ENCODE results near the gene USP2. TPM values are rescaled to one million over a fixed set of nuclear protein-coding genes. Genes with fewer than 3 reads are reported as not detected.

Gene USP2
- total RNA-seq, 2 donors from 2014 or later: 26.0 to 63.6 TPM

DNA sequence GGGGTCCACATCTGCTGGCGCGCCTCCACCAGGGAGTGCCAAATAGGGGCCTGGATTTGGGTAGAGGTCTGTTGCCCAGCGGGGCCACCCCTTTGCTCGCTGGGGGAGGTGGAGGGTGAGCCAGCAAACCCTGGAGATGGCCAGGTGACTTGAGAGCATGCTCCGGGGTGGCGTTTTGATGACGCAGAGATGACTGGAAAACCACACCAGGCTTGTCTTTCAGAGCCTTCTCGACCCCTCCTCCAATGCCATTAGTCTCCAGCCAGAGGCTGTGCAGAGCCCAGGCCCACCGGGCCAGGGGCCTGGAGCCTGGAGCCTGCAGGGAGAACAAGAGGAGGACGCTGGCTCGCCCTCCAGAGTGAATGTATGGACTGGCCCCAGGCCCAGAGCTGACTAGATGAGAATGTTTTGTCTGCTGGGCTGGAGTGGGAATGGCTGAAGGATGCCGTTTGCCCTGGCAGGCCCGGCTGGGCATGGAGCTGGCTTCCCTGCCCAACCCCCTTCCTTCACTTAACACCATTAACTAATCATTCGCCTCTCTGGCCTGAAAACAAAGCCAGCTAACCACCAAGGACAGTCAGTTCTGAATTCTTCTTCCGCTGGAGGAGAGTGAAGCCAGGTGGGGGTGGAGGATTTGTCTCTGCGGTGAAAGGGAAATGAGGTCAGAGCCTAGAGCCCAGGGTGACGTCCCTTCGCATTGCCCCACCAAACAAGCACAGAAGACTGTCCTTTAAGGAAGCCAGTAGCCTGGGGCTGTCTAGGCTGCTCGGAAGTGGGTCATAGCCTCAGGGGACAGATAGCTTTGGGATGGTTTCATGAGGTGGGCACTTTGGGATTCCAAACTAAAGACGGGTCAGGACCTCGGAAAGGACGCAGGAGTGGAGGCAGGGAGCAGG, 63.0 kb downstream of the USP2 start:
- intact Hi-C loops (cut with DNase I, micrococcal nuclease): no loop called here
- DNase-seq (peak in 1 of 2 donors; percentile 64), ATAC-seq (no peak)

DNA sequence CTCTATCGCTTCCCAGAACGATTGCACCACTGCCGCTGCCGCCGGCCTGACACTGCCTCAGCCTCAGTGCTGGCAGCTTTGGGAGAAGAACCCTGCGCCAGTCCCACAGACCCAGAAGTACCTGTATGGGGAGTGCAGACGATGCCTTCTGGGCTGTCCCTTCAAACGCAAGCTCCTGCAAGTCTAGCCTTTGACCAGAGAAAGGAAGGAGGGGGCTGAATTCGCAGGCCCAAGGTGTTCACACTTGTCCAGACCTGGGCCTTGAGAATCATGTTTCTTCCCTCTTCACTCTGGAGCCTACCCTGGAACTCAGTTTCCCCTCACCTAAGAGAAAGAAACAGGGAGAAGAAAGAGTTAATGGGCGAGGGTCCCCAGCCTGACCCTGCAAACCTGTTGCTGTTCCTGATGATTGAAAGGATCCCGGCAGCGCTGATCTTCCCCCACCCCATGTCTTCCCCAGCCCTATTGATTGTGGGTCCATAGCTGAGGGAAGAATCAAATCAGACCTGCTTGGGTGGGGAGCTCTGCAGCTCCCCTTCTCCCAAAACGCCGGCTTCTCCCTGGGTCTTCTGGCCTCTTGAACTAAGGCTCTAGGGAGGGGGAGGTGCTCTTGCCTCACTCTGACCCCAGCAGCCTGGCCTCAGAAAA, 63.8 kb downstream of the USP2 start:
- DNase-seq: no peak
- no peak for ATAC-seq
- intact Hi-C loops (cut with DNase I, micrococcal nuclease): no loop called here

DNA sequence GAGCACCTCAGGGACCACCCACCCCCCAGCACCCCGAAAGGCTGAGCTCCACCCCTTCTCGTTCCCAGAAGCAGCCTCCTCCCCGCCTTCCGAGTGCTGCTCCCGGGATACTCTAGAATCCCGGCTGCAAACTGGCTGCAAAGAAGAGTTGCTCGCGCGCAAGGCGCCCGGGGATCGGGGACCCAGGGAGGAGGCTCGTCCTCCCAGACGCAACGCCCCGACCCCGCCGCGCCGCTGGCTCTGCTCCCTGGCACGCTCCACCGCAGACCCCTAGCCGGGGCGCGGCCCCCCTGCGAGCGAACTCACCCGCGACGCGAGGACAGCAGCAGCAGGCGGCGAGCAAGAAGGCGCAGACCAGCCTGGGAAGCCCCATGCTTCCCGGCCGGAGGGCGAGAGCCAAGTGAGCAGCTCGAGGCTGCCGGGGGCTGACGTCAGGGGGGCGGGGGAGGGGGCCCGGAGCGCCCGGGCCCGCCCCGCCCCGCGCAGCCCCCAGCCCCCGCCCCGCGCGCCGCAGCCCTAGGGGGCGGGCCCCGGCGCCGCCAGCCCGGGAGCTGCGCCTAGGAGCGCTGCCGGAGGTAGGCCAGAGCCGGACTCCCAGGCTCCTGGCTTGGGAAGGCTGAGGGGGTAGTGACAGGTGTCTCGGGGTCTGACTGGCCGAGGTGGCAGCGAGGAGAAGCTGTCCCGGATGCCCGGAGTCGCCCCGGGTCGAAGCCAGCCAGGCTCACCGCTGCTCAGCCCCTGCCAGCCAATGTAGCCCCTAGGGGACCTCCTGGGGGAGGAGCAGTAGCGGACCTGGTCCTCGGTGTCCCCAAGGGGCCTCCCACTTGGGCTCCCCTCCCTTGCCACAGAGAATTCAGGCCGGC, 64.5 kb downstream of the USP2 start, which contains the start of gene MCAM:
TSS of gene MCAM (minus strand) at position 402 of the 863 bp plus-strand sequence. CDS start at position 373, 29 bp downstream.
- intact Hi-C loops (cut with DNase I, micrococcal nuclease): no loop called here
- ATAC-seq (no peak), DNase-seq (no peak)

DNA sequence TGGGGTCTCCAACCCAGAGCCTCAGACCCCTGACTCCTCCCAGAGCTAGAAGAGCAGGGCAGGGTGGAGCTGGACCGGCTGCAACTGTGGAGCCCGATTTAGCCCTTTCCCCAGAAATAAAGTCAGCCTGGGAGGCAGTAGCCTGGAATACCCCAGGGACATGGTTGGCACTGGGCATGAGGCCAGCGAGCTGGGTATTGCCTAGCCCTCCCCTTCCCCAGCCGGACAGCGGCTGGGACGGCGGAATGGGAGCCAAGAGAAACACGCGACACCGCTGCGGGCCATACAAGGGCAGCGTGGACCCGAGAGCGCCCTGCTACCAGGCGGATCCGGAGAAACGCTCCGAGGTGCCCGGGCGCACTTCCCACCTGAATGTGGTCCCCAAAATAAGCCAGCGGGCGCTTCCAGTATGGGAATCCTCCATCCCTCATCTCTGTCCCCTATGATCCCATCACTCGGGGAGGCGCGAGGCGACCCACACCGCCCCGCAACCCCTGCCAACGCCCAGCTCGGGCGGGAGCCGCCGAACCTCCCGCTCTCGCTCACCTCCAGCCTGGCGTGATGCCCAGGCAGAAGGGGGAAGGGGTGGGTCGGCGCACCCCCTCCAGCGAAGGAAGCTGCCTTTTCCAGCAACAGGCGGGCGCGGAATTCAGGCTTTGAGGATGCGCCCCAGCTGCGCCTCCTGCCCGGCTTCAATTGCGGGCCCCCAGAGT, 65.3 kb downstream of the USP2 start:
- peak; percentile 36 to 63 for DNase-seq
- intact Hi-C loops (cut with DNase I, micrococcal nuclease): no loop called here

DNA sequence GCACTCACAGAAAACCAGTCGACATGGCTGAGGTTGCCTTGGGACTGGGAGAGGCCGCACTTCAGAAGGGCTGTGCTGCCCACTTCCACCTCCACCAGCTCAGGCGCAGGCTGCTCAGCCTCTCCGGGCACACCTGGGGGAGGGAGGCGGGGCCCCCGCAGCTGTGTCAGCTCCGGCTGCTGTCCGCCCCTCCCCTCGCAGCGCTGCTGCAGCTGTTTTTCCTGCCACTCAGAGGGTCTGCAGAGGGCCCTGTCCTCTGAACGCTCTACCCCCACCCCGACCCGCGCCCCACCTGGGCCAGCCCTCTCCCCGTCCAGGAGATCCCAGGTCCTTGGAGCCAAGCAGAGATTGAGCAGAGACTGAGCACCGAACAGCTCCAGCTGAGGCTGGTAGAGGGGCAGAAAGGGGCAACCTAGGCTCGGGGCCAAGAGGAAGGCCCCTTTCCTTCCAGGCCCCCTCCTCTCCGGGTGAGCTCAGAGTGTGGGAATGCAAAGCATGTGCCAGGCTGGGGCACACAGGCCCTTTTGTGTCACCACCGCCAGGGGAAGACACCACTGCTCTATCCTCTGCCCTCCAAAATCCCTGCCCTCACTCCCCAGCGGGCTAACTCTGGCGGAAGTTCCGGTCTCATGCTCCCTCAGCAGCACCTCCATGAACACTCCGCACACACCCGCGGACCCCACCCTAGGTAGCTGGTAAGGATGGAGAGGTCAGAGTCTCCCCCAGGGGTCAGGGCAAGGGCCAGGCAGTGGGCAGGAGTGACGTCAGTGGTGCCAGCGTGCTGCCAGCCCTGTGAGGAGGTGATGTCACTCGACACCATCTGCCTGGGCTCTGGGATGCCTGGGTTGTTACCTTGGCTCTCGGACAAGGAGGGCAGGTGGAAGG, 66.1 kb downstream of the USP2 start:
- ATAC-seq: peak; percentile 44
- intact Hi-C loops (cut with DNase I, micrococcal nuclease): no loop called here
- DNase-seq: peak in 1 of 2 donors; percentile 47

More for the DNA sequence above, 65.3 kb downstream of the USP2 start:
- ATAC-seq: no peak

DNA sequence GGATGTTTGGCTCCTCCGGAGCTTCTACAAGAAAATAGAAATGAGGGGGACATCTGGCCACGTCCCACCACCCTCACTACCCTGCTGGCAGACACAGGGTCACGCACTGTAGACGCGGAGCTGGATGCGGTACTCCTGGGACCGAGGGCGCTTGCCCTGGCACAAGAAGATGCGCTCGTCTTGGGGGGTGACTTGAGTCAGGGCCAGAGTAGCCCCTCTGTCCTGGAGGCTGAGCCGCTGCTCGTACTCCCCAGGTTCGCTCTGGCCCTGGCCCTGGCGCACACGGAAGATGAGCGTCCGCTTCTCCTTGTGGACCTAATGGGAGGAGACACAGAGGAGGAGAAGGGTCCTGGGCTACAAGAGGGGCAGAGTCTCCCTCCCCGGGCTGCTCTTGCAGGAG, 66.8 kb downstream of the USP2 start:
- DNase-seq (no peak), ATAC-seq (no peak)
- intact Hi-C loops (cut with DNase I, micrococcal nuclease): no loop called here

DNA sequence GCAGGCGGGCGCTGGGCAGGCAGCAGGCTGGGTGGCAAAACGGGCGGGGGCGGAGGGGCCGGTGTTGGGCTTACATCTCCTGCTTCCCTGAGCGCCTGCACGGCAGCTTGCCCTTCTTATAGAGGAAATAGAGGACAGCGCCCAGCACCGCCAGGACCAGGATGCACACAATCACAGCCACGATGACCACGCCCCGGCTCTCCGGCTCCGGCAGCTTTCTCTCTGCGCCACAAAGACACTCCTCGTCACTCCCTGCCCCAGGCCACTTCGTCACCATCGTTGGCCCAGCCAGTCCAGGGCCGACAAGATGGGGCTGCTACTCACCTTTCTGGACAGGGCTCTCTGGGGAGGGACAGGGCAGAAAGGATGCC, 70.8 kb downstream of the USP2 start:
- ATAC-seq (peak; percentile 67), DNase-seq (no peak)
- intact Hi-C loops (cut with DNase I, micrococcal nuclease): no loop called here

DNA sequence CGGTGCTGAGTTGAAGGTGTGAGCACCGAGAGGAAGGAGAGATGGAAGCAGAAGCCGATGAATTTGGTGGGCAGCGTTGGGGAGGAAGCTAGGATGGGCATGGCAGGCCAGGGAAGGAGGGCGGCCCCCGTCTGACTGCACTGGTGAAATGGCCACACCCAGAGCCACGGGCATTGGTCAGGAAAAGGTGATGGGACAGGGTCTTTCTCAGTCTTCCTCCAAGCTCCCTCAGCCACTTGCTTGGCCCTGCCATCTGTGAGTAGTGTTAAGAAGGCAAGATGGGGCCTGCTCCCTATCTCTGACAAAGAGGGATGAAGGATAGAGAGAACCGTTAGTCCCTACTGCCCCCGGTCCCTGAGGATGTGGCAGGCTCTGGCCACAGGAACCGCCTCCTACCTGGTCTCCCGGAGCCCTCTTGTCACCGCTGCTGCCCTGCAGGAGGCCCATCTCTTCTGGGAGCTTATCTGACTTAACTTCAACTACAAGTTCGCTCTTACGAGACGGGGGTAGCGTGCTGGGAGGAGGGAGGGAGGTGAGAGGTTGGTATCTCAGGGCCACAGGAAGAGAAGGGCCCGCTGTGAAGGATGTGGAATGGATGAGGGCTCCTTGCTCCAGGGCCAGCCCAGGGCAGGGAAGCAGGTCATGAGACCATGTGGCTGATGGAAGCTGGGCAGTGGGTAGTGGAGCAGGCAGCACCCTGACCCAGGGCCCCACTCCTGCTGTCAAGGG, 71.4 kb downstream of the USP2 start:
- no peak for DNase-seq
- intact Hi-C loops (cut with DNase I, micrococcal nuclease): no loop called here
- no peak for ATAC-seq

DNA sequence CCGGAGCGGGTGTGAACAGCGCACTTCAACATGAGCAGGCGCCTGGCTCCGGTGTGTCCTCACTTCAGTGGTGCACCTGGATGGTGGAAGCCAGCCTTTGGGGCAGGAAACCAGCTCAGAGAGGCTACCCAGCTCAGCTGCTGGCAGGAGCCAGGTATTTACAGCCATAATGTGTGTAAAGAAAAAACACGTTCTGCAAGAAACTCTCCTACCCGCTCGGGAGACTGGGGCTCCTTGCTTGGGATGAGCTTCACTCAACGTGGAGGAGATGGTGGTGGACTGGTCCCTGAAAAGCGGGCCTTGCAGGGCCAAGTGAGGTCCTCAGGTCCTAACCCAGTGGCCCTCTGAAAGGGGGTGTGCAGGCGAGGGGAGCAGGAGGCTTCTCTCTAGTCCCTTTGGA, 72.1 kb downstream of the USP2 start:
- ATAC-seq: no peak
- DNase-seq: no peak
- intact Hi-C loops (cut with DNase I, micrococcal nuclease): no loop called here

DNA sequence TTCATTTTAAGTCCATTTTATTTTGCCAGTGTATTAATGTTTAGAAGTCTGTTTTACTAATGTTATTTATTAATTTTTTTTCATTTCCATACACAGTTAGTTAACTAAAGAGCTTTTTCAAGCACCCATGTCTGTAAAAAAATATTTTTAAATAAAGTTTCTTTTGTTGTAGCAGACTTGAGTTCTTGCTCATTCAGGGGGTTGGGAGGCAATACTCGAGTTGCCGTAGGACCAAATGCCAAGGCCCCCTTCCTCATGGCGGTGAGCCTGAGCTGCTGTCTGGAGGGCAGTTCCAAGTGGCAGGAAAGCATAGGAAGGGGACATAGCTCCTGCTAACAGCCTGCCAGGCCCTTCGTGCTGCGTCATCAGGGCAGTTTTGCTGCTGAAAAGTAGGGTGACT, 73.5 kb downstream of the USP2 start:
- ATAC-seq (no peak), DNase-seq (no peak)
- intact Hi-C loops (cut with DNase I, micrococcal nuclease): no loop called here

DNA sequence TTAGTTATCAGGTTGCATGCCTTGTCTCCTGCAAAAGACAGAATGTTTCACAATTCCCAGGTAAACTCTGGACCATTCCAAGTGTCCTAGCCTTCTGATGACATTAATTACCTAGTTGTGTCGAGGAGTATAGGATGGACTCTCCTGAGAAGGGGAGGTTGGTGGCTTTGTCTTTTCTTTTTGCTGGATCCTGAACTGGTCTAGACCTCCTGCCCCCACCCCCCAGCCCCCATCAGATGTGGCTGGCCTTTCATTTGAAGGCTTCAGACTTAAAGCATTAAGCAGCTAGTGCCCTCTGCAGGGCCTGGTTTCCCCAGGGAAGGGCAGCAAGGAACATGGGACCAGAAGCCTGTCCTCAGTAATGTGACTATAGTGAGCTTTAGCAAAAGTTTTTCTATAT, 74.3 kb downstream of the USP2 start:
- intact Hi-C loops (cut with DNase I, micrococcal nuclease): no loop called here
- DNase-seq: no peak

DNA sequence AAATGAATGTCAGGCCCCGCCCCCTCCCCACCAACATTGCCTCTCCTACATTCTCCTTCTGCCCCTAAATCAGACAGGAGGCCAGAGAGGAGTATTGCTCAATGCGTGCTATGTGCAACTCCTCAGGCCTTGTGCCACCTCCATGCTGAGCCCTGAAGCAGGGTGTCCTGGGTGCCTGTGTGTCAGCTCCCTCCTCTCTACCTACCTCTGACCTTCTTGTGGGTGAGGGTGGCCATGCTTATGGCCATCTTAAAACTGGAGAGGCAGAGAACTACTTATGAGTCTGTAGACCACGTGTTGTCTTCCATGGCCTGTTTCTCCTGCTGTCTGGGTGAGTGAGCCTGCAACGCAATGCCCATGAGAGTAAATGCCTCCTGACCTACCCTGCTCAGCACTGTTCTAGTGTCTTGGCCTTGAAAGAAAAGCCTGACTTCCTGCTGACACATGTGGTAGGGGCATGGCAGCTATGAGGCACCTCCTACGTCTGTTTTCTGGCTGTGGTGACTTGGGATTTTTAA, 75.1 kb downstream of the USP2 start:
- DNase-seq (no peak), ATAC-seq (no peak)
- intact Hi-C loops (cut with DNase I, micrococcal nuclease): no loop called here

More for the DNA sequence above, 74.3 kb downstream of the USP2 start:
- ATAC-seq: no peak

DNA sequence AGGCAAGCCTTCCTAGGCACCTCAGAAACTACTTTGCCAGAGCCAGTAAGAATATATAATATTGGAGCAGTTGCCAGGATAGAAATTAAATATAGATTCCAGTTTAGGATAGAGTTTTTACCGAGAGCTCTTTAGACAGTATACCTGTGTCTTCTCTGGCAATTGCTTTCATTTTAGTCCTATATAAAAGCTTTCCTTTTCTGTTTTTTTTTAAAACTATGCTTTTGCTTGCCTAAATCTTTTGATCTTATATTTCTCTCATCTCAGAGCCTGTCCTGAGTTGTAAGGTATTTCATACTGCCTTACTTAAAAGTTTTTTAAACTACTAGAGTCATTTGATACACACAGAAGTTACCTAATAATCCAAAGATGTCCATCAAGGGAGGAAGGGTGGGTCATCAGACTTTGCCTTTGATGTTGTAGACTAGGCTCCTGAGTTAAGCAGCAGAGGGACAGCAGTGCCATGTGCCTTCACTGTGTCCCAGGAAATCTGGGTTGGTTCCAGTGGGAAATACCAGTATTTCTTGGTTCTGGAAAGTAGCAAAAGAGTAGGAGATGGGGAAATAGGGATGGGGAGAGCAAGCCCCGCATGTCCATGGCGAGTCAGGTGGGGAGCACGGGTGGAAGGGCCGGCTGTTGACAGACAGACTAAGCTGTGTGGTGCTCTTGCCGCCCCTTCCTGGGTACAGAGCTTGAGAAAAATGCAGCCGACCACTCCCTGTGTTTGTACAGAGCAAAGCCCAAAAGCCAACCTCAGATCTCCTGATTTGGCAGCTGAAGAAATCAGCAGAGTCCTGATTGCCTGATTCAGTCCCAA, 75.7 kb downstream of the USP2 start:
- intact Hi-C loops (cut with DNase I, micrococcal nuclease): no loop called here
- ATAC-seq (no peak), DNase-seq (no peak)
